CD4-positive, alpha-beta T cell treated with Interleukin-4 for 4 hours (primary cell): ENCODE results near the gene OLIG1.

ENCODE experiments used
- DNase-seq: peaks from one replicate; pipeline ENCODE4 v3.0.0-alpha.2; 2020

OLIG1 gene

DNA sequence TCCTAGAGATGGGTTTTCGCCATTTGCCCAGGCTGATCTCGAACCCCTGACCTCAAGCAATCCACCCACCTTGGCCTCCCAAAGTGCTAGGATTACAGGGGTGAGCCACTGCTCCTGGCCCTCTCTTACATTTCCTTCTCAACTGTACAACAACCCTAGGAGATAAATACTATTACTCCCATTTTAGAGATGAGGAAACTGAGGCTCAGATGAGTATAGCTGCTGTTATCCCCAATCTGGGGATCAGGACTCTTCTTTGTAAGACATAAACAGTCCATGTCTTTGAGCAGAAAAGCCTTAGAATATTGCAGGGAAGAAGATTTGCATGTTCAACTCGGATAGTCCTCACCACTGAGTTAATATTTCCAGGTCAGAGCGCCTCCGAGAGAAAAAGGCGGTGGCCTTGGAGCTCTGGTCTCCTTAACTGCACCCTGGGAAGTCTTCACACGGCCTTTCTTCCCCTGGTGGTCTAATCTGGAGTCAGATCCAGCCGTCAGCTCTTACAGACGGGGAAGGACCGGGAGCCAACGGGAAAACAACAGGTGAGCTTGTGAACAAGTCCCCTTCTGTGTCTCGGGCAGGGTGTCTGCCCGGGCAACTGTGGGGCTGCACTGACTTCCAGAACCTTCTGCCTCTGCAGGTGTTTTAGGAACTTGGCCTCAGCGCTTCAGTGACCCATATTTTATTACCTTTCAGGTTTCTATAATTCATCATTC is 5.9 kb upstream of the OLIG1 start:
- DNase-seq = no peak

DNA sequence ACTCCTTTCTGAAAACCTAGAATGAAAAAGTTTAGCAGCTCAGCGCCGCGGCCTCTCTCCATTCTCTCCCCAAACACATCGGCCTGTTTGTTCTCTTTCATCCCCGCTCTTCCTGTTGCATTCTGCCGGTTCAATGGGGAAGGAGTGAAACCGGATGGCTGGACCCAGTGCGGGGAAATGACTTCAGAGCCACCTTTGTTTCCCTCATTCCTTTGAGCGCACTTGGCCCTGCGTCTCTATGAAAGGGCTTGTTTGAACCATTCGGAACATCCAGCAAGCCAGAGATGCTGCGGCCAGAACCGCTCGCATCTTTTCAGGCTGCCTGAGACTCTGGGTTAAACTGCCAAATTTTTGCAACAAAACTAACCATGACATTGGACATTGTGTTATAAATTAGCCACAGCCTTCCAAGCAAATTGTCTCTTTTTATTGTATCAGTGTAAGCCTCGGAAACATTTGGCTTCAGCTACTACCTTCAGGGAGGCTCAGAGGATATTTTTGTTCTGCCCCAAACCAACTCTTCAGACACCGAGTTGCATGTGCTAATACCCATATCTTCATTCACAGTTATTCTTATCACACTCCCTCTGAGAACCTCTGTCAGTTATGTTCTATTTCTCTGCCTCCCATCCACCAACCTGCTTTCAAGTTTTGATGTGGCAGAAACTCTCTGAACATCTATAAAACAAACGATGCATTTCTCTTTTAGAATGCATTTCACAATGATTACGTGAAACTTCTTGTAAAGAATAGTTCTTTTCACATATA is 5.1 kb upstream of the OLIG1 start:
- no peak for DNase-seq

DNA sequence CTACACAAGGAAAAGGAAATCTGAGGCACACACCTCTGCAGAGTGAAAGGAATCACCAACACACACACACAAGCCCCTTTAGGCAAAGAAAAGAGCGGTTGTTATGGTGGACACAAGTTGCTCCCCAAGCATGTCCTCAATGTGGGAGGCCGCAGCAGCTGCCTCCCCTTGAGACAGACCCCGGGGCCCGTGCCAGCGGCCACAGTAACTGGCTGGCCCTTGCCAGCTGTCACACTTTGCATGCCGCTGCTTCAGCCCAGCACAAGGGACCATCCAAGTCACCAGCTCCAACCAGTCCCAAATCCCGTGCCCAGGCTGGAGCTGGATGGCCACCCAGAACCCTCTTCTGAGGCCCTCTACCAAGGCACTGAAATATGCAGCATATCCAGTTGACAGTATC is 2.9 kb upstream of the OLIG1 start:
- DNase-seq = no peak

DNA sequence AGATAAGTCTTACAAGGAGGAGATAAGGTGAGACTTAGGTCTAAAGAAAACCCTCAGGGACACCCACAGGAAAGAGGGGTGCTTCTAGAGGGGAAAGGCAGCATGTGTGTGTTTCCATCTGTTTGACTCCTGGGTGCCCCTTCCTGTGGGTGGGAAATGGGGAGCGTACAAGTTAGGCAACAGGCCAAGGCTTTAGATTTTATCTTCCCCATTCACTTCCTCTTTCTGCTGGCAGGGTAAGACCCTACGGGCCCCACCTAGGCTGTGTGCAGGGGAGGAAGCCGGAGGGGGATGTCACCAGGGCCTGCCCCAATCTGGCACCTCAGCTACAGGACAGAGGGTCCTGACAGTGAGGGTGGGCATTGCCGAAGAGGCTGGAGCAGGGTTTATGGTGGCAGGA is 2.5 kb upstream of the OLIG1 start:
- no peak for DNase-seq

DNA sequence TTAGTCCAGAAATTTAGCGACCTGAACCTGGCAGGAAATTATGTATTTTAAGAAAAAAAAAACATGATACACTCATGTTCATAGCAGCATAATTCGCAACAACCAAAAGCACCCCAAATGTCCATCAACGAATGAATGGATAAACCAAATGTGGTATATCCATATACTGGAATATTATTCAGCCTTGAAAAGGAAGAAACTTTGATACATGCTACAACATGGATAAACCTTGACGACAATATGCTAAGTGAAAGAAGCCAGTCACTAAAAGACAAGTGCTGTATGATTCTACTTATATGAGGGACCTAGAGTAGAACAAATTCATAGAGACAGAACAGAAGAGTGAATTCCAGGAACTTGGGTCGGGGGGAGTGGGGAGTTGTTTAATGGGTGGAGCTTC is 698 bp upstream of the OLIG1 start:
- DNase-seq = no peak

DNA sequence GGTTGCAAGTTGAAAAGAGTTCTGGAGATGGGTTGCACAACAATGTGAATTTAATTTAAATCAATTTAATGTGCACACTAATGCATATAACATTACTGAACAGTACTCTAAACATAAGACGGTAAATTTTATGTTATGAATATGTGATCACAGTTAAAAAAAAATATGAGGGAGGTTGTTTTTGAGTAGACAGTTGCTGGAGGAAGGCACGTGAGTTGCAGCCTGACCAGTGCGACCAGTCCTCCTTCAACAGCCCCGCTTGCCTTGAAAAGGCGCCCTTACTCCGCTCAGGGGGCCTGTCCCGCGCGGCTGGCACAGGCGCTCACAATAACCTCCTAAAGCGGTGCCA is 322 bp upstream of the OLIG1 start:
- no peak for DNase-seq

DNA sequence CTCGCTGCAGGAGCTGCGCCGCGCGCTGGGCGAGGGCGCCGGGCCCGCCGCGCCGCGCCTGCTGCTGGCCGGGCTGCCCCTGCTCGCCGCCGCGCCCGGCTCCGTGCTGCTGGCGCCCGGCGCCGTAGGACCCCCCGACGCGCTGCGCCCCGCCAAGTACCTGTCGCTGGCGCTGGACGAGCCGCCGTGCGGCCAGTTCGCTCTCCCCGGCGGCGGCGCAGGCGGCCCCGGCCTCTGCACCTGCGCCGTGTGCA is 730 bp downstream of the OLIG1 start:
- no peak for DNase-seq

DNA sequence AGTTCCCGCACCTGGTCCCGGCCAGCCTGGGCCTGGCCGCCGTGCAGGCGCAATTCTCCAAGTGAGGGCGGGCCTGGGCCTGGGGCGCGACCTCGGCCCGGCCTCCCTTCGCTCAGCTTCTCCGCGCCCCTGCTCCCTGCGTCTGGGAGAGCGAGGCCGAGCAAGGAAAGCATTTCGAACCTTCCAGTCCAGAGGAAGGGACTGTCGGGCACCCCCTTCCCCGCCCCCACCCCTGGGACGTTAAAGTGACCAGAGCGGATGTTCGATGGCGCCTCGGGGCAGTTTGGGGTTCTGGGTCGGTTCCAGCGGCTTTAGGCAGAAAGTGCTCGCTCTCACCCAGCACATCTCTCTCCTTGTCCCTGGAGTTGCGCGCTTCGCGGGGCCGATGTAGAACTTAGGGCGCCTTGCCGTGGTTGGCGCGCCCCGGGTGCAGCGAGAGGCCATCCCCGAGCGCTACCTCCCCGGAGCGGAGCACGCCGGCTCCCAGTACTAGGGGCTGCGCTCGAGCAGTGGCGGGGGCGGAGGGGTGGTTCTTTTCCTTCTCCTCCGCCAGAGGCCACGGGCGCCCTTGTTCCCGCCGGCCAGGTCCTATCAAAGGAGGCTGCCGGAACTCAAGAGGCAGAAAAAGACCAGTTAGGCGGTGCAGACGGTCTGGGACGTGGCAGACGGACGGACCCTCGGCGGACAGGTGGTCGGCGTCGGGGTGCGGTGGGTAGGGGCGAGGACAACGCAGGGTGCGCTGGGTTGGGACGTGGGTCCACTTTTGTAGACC is 1.2 kb downstream of the OLIG1 start:
- no peak for DNase-seq

DNA sequence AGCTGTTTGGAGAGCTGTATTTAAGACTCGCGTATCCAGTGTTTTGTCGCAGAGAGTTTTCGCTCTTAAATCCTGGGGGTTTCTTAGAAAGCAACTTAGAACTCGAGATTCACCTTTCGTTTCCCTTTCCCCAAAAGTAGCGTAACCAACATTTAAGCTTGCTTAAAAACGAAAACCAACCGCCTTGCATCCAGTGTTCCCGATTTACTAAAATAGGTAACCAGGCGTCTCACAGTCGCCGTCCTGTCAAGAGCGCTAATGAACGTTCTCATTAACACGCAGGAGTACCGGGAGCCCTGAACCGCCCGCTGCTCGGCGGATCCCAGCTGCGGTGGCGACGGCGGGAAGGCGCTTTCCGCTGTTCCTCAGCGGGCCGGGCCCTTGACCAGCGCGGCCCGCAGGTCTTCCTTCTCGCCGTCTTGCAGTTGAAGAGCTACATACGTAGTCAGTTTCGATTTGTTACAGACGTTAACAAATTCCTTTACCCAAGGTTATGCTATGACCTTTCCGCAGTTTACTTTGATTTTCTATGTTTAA is 1.9 kb downstream of the OLIG1 start:
- no peak for DNase-seq

DNA sequence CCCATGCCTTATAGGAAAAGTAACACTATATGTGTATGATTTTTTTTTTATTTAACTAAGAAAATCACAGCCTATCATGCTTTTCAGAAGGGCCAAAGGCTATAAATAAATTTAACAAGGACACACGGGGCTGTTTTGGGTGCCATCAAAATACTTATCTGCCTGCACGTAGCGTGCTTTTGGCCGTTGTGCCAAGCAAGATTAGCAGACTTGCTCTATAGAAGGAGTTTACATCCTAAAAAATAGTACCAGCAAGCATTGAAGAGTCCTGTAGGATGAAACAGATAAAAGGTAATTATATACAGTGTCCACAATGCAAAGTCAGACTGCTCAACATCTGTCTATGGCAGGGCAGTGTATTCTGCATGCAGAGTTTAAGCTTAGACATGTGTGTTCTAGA is 3.7 kb downstream of the OLIG1 start:
- no peak for DNase-seq

DNA sequence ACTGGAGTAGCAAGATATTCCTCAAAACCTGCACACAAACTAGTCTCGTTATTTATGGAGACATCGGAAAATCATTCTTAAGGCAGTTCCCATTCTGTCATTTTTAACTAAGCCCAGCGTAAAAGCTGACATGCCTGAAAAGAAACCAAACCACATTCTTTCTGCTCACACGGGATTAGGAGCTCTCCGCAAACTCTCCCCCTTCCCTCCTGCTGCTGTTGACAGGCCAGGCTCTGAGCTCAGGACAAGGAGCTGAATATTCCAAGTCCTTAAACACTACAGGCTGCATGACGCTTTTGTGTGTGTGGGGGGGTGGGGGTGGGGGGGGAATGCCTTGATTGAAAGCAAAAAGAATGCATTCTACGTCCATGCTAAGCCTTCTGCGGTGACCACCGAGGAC is 5.2 kb downstream of the OLIG1 start:
- no peak for DNase-seq

DNA sequence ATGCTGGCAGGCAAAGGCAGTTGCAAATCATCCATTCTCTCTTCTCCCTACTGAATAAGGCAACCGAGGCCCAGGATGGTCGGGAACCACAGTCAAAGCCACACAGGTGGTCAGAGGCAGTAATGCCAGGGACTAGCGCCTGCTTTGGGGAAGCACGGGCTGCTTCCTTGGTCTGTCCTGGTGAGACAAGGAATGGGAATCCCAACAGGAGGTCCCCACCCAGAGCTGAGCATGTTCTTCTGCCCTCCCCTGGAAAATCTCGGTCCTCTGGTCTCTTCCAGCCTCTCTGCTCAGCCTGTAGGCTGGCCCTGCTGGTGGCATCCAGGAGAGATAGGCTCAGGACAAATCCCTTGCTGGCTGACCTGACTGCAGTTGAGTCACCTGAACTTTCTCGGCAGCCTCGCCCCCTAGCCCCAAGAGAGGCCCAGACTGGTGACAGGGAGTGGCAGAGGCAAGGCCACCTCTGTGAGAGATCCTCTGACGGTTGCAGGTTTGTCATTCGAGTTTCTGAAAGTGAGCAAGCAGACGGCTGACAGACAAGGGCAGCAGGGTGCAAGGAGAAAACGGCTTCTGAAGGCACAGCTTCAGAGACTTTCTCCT is 5.8 kb downstream of the OLIG1 start:
- no peak for DNase-seq

DNA sequence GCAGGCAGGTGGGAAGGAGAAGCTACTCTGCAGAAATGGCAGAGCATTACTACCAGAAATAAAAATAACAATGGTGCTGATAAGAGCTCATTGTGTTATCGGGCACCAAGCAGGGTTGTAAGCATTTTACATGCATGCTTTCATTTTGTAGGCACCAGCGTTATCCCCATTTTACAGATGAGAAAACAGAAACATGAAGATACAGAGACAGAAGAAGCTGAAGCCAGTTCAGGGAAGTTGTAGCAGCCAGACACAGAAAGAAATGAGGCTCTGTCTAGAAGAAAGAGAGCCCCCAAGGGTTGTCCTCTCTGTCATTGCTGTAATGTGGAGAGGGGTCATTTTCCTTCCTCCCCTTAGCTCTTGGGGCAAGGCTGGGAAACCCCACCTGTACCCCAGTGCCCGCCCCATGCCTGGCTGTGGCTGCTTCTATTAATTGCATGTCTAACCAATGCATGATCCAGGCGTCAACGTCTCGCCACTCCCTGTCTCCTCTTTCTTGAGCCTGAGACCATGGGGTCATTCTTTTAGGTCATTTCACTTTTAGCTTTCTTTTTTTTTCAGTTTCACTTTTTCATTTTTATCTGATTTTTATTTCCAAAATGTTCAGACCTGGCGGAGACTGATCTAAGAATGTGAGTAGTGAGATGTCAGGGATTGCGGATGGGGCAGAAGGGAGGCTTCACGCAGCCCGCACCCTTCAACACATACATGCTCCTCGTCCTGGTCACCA is 6.8 kb downstream of the OLIG1 start:
- no peak for DNase-seq

DNA sequence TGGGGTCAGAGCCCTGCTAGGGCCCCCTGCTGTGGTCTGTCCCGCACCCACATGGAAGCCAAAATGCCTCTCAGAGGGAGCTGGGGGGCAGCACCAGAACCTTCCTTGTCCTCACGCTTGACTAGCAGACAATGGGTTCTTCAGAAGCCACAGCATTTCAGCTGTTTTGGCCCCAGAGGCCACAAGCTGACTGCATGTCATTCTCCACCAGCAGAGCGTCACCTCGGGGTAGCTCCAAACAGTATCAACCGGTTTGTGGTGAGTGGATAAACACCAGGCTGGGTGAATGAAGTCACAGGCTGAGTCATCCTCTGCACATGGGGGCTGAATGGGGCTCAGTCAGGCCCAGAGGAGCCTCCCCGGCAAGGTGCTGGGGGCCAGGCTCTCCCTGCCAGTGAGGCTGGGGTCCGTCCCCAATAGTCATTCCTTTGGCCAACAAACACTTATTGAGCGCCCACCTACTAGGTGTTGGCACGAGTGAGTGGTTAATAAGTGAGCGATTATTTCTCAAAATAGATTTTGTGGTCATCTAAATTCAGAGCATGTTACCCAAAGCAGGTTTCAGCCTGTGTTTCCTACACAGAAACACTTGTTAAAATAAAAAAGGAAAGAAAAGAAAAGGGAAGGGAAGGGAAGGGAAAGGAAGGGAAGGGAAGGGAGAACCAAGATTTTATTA is 9.1 kb downstream of the OLIG1 start:
- peak; percentile 20 for DNase-seq

DNA sequence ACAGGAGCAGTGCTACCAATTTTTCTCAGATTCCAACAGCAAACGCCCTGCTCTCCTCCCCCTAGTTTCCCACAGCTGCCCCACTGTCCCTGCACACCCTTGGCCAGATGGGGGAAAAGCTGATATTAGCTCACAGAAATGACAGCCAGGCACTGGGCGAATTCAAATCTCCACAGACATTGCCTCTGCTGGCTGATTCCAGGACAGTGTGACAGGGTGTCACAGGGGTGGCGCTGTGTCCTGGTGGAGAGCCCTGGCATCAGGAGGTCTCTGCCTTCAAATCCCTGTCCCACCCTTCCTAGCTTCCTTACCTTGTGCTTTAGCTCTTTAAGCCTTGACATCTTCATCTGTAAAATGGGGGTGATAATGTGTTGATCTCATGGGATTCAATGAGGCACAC is 10.4 kb downstream of the OLIG1 start:
- DNase-seq = no peak

DNA sequence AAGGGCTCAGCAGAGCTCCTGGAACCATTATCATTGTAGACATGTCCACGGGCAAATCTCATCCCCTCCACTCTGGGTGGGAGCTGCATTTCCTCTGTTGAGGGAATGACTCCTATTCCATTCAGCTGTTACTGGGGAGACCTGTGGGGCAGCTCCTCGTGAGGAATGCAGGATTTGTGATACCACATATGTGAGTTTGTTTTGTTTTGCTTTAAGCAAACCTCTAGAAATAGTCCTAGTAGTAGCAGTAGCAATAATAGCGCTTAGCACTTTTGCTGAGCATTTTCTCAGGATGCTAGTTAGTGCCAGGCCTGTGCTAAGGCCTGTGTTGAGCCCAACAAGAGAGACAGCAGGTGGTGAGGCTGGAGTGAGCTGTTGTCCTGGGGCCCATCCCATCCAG is 10.8 kb downstream of the OLIG1 start:
- no peak for DNase-seq

DNA sequence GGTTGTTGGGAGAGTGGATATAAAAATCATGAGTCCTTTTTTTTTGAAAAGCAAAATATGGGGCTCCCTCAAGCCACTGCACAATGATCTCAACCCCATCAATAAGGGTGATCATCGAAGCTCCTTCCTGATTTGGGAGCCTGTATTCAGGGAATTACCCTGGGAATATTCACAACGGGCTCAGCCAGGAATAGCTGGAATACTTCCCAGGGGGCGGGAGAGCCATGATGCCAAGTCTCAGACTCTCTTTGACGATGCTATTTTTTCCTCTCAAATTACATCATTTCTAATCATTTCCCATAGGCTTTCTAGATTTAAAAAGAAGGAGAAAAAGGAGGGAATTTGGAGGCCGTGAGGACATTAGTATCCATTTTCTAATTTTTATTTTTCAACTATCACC is 18.4 kb downstream of the OLIG1 start:
- DNase-seq = no peak

DNA sequence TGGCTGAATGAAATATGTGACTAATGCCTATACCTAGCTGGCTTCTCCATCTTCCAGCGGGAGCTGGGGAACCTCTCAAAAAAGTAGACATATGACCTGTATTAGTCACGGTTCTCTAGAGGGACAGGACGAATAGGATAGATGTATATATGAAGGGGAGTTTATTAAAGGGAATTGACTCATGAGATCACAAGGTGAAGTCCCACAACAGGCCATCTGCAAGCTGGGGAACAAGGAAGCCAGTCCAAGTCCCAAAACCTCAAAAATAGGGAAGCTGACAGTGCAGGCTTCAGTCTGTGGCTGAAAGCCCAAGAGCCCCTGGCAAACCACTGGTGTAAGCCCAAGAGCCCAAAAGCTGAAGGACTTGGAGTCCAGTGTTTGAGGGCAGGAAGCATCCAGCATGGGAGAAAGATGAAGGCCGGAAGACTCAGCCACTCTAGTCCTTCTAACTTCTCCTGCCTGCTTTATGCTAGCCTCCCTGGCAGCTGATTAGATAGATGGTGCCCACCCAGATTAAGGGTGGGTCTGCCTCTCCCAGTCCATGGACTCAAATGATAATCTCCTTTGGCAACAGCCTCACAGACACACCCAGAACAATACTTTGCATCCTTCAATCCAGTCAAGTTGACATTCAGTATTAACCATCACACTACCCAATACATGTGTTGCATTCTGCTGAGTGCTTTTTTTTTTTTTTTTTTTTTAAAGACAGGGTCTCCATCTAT is 19.6 kb downstream of the OLIG1 start:
- DNase-seq = peak; percentile 2

DNA sequence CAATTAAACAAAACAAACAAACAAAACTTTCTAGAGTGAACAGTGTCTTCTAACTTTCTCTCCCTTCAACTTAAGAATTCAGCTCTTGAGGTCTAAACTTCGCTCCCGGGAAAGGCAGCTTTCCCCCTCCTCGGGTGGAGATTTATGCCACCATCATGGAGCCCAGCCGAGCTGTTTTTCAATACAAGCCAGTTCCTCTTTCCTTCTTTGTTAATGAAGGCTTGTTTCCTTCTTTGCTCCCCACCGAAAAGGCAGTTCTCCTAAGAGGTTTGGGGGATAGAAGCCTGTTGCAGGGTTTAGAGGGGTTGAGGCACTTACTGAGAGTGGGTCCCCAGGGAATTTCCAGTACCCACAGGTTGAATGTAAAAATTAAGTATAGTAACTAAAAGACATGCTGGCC is 26.5 kb downstream of the OLIG1 start:
- no peak for DNase-seq

DNA sequence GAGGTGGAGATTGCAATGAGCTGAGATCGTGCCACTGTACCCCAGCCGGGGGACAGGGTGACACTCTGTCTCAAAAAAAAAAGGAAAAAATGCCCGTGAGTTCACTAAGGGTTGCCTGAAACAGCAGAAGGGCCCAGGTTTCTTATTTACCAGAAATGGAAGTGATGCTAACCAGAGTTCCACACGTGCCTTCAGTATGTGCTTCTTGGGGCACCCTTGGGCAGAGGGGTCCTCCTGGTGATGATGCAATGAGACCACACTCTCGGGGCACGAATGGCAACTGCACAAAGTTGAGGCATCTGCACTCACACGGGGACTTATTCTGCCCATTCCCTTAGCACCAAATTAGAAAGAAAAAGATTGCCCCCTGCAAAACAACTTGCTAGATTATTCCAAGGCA is 29.2 kb downstream of the OLIG1 start:
- no peak for DNase-seq

DNA sequence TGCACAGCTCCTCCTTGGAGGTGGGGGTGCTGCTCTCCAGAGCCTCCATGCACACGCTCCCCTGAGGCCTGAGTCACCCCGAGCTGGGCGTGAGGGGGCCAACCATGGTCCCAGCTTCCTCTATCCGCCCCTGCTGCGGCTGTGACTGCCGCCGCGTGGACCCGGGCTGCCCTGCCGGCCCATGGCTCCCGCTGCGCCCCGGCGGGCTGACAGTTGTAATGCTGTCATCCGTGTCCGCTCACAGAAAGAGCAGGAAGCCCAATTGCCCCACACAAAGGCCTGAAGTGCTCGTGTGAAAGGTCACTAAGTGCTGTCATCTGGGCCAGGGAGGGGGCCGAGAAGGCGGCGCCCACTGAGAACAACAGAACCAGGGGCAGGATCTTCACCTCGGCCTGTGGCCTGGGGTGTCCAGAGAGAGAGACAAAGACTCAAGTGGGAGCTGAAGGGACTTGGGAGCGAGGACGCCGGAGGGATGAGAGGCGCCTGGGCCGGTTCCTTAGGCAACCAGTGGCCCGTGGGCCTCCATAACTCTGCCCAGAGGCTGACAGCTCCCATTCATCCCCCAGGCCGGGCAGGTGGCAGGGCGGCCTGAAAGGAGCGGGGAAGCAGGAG is 31.5 kb downstream of the OLIG1 start:
- no peak for DNase-seq
